Activated CD8-positive, alpha-beta T cell treated with anti-CD3 and anti-CD28 coated beads, Interleukin-2, amount 10 ng/mL, durations not matched to agents 7 days and 5 days (primary cell): ENCODE measurements around the gene NME2. TPM values are rescaled to one million over a fixed set of nuclear protein-coding genes. Genes with fewer than 3 reads are reported as not detected.

Experiments used
- ATAC-seq: fragments of 150-1000 bp; cut with Tn5 transposase; one replicate; pipeline ENCODE4 v1.10.0; 2021; ENCODE audit warnings: moderate library complexity
- CTCF ChIA-PET: fragments of 350-600 bp; sonication (Branson Sonifier 250); formaldehyde crosslinking; loops from one replicate; lab custom pipeline; 2021; ENCODE audit warnings: antibody characterized with exemption; lab: Charles Lee
- POLR2A ChIA-PET: fragments of 350-600 bp; sonication (Branson Sonifier 250); formaldehyde crosslinking; loops from one replicate; lab custom pipeline; 2021; ENCODE audit warnings: antibody characterized with exemption; lab: Charles Lee
- DNase-seq: peaks from one replicate; pipeline ENCODE4 v3.0.0-alpha.2; 2020
- H3K27ac Mint-ChIP-seq: one replicate; pipeline ENCODE4 v1.8.0; 2021; ENCODE audit warnings: mild to moderate bottlenecking, mixed read lengths
- H3K27me3 Mint-ChIP-seq: one replicate; pipeline ENCODE4 v1.8.0; 2021; ENCODE audit warnings: low read depth, mixed read lengths
- H3K36me3 Mint-ChIP-seq: one replicate; pipeline ENCODE4 v1.8.0; 2021; ENCODE audit warnings: low read depth, mixed read lengths
- H3K4me1 Mint-ChIP-seq: one replicate; pipeline ENCODE4 v1.8.0; 2021; ENCODE audit warnings: low read depth, mixed read lengths
- H3K4me3 Mint-ChIP-seq: one replicate; pipeline ENCODE4 v1.8.0; 2021; ENCODE audit warnings: mild to moderate bottlenecking, mixed read lengths
- H3K9me3 Mint-ChIP-seq: one replicate; pipeline ENCODE4 v1.8.0; 2022; ENCODE audit warnings: mixed read lengths; ENCODE audit not compliant: insufficient read depth
- total RNA-seq, 2 experiments: library from RNA; stranded (reverse); gene quantifications; one replicate each; pipeline ENCODE4 v1.2.3, GENCODE V29; 2021

The NME2 gene
- total RNA-seq, 2 experiments from 2014 or later, result 502 to 542 TPM

GRCh38 chr17:51180486-51180885 lies 14.3 kb downstream of the NME2 start:
- CTCF ChIA-PET, result interaction anchor here (0.9 kb wide), 1 partner anchor 14 kb away, joined by 3 read pairs; the partner anchor contains the start of gene NME2
- ATAC-seq (no peak), DNase-seq (no peak)
- Mint-ChIP-seq H3K27me3 (no peaks in the 10 kb centered on the region), H3K36me3 (peaks cover 9% of the 10 kb centered on the region), H3K4me1 (no peaks in the 10 kb centered on the region), H3K9me3 (no peaks in the 10 kb centered on the region), H3K27ac (no peak overlapping the region), H3K4me3 (no peak overlapping the region)
- POLR2A ChIA-PET, result no interaction called here

DNA sequence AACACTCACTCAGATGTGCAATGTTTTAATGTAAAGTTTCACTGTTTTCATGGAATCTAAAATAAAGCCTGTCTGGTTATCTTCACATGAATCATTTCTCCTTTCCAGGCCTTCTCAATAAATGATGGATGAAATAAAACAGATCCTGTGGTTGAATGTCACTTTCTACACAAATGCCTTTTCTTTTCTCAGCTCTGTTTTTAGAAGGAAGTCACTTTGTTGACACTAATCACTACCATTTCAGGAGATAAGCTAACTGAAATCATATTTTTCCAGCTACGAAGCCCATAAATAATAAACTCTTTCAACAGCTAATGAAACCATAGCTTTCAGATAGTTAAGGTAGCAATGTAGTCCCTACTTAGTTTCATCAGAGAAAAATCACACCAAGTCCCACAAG lies 17.9 kb downstream of the NME2 start:
- Mint-ChIP-seq H3K4me1 (no peaks in the 10 kb centered on the region), H3K27ac (no peak overlapping the region), H3K27me3 (no peaks in the 10 kb centered on the region), H3K4me3 (no peak overlapping the region), H3K36me3 (peaks cover 13% of the 10 kb centered on the region), H3K9me3 (no peaks in the 10 kb centered on the region)
- ChIA-PET POLR2A (interaction anchor here (1.1 kb wide), 1 partner anchor 19 kb away, joined by 3 read pairs; no protein-coding TSS in a partner anchor), CTCF (interaction anchor here (1.2 kb wide), 1 partner anchor 31 kb away, joined by 3 read pairs; the partner anchor contains the start of gene NME1)
- DNase-seq, result no peak
- ATAC-seq, result no peak

DNA sequence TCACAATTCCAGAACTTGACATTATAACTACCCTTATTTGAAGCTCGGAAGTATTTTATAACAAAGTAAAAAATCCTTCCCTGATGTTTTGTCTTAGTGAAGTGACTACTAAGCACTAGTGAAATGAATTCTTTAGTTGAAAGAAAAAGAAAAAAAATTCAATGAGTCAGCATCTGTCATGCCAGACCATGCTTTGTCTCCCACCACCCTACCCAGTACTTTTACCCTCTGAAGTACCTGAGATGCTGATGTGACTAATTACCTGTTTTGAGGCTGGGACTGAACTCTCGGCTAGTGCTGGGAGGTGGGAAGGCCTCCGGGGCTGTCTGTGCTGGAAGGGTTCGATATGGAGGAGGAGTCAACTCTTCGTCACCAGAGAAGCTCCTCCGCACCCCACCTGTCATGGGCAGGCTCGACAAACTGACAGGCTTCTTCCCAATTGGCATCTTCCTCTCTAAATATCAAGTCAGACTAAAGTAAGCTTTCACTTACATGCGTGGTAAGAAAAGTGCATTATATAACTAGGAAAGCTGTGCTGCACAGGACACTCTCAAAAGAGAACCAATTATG lies 19.6 kb downstream of the NME2 start:
- no peak for DNase-seq
- Mint-ChIP-seq H3K4me1 (no peaks in the 10 kb centered on the region), H3K27ac (no peak overlapping the region), H3K9me3 (no peaks in the 10 kb centered on the region), H3K36me3 (peaks cover 16% of the 10 kb centered on the region), H3K27me3 (no peaks in the 10 kb centered on the region), H3K4me3 (no peak overlapping the region)
- ChIA-PET CTCF (no interaction called here), POLR2A (no interaction called here)
- ATAC-seq, result no peak

DNA sequence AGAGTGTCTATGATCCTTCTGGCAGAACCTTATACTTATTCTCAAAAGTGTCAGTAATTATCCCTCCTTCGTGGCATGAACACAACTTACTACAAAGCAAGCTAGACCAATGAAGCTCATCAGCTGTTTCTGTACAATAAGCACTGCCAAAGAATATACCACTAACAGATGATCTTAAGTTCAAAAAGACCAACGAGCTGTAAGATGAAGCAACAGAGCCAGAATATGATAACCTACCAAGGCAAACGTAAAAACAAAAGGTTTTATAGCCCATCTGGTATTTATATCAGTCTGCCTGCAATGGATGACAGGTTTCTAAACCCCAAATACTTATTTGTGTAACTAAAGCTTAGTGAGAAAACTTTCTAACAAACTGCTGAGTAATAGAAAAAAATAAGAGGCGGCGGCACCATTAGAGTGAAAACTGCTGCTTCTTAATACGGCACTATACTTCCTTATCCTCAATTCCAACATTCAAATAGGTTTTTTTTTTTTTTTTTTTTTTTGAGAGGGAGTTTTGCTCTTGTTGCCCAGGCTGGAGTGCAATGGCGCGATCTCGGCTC lies 22.1 kb downstream of the NME2 start:
- ChIA-PET POLR2A (no interaction called here), CTCF (no interaction called here)
- Mint-ChIP-seq H3K27me3 (no peaks in the 10 kb centered on the region), H3K36me3 (peaks cover 27% of the 10 kb centered on the region), H3K27ac (no peak overlapping the region), H3K9me3 (no peaks in the 10 kb centered on the region), H3K4me3 (no peak overlapping the region), H3K4me1 (no peaks in the 10 kb centered on the region)
- no peak for ATAC-seq
- DNase-seq, result no peak

DNA sequence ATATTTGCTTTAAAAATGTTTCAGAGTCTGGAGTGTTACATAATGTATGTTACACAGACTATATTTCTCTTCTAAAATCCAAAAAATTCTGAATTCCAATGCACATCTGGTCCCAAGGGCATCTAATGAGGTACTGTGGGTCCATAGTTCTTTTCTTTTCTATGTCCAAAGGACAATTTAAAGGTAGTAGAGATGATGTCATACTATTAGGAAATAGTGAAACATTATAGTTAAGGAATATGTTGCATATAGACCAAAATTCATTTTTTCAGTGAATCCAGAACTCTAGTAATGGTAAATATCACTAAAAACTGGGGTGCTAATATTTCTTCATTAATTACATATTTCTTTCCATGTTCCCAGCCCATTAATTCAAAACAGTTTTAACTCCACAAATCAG lies 23.0 kb downstream of the NME2 start:
- H3K27ac Mint-ChIP-seq, result no peak overlapping the region
- CTCF ChIA-PET, result no interaction called here
- ATAC-seq (no peak), DNase-seq (no peak)
- POLR2A ChIA-PET, result no interaction called here
- no peaks in the 10 kb centered on the region for H3K27me3 Mint-ChIP-seq
- no peaks in the 10 kb centered on the region for H3K4me1 Mint-ChIP-seq
- H3K9me3 Mint-ChIP-seq, result no peaks in the 10 kb centered on the region
- peaks cover 26% of the 10 kb centered on the region for H3K36me3 Mint-ChIP-seq
- no peak overlapping the region for H3K4me3 Mint-ChIP-seq

DNA sequence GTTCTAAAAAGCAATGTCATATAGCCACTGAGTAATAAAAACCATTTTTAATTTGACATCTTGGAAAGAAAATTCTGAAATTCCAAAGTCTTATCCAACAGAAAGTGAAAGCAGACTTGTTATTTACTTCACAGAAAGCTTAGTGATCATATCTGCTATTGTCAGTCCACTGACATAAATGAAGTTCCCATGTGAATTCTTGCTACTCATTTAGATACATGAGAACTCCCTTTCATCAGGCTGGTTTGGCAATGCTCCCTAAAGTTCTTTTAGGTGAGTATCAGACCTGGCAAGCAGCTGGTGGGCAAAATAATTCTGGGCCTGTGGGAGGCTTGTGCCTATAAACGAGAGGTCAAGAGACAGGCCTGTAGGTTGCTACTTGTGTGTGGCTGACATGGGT lies 23.4 kb downstream of the NME2 start:
- ChIA-PET CTCF (no interaction called here), POLR2A (no interaction called here)
- H3K27ac Mint-ChIP-seq, result no peak overlapping the region
- H3K36me3 Mint-ChIP-seq, result peaks cover 22% of the 10 kb centered on the region
- no peaks in the 10 kb centered on the region for H3K27me3 Mint-ChIP-seq
- ATAC-seq (no peak), DNase-seq (no peak)
- no peak overlapping the region for H3K4me3 Mint-ChIP-seq
- no peaks in the 10 kb centered on the region for H3K9me3 Mint-ChIP-seq
- H3K4me1 Mint-ChIP-seq, result no peaks in the 10 kb centered on the region

- Mint-ChIP-seq H3K27me3 (no peaks in the 10 kb centered on the region), H3K9me3 (no peaks in the 10 kb centered on the region), H3K4me3 (no peak overlapping the region), H3K4me1 (no peaks in the 10 kb centered on the region), H3K36me3 (peaks cover 18% of the 10 kb centered on the region), H3K27ac (no peak overlapping the region)
- ChIA-PET POLR2A (no interaction called here), CTCF (no interaction called here)
- ATAC-seq (no peak), DNase-seq (no peak)
These were observed 25.7 kb downstream of the NME2 start for GRCh38 chr17:51191895-51192294.

DNA sequence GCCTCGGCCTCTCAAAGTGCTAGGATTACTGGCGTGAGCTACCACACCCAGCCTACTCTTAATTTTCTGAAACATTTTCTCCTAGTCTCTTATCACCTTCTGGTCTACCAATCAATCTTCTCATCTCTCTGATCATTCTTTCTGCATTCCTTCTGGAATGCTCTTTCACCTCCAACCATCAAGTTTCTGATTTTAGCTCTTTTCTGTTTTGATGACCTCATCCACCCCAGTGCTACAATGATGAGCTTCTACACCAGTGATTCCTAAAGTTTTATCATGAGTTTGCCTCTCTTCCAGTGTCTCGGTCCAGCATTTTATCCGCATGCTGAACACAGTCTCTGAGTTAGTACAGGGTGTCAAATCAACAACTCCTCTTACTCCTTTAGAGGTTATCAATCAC lies 31.5 kb downstream of the NME2 start:
- no peak overlapping the region for H3K27ac Mint-ChIP-seq
- H3K36me3 Mint-ChIP-seq, result peaks cover 33% of the 10 kb centered on the region
- ATAC-seq, result no peak
- DNase-seq, result no peak
- ChIA-PET CTCF (no interaction called here), POLR2A (no interaction called here)
- H3K4me3 Mint-ChIP-seq, result no peak overlapping the region
- H3K27me3 Mint-ChIP-seq, result no peaks in the 10 kb centered on the region
- H3K4me1 Mint-ChIP-seq, result peaks cover 5% of the 10 kb centered on the region
- no peaks in the 10 kb centered on the region for H3K9me3 Mint-ChIP-seq

DNA sequence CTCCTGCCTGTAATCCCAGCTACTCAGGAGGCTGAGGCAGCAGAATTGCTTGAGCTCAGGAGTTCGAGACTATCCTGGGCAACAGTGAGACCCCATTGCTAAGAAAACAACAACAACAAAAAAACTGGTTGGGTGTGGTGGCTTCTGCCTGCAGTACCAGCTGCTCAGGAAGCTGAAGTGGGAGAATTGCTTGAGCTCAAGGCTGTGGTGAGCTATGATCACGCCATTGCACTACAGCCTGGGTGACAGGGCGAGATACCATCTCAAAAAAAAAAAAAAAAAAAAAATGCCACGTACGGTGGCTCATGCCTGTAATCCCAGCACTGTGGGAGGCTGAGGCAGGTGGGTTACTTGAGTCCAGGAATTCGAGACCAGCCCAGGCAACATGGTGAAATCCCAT lies 34.1 kb downstream of the NME2 start:
- no peaks in the 10 kb centered on the region for H3K27me3 Mint-ChIP-seq
- no peak overlapping the region for H3K4me3 Mint-ChIP-seq
- no peaks in the 10 kb centered on the region for H3K9me3 Mint-ChIP-seq
- peak overlapping the region; percentile 83 for H3K27ac Mint-ChIP-seq
- DNase-seq (peak; percentile 26), ATAC-seq (peak; percentile 63)
- peaks cover 35% of the 10 kb centered on the region for H3K36me3 Mint-ChIP-seq
- H3K4me1 Mint-ChIP-seq, result peaks cover 5% of the 10 kb centered on the region
- CTCF ChIA-PET, result interaction anchor here (0.7 kb wide), 1 partner anchor 47 kb away, joined by 3 read pairs; the partner anchor contains the start of gene NME1
- POLR2A ChIA-PET, result no interaction called here

- H3K36me3 Mint-ChIP-seq, result peaks cover 37% of the 10 kb centered on the region
- CTCF ChIA-PET, result no interaction called here
- no peak for ATAC-seq
- H3K27ac Mint-ChIP-seq, result peak overlapping the region; percentile 83
- DNase-seq, result no peak
- POLR2A ChIA-PET, result no interaction called here
- H3K9me3 Mint-ChIP-seq, result no peaks in the 10 kb centered on the region
- H3K27me3 Mint-ChIP-seq, result no peaks in the 10 kb centered on the region
- no peak overlapping the region for H3K4me3 Mint-ChIP-seq
- H3K4me1 Mint-ChIP-seq, result peaks cover 5% of the 10 kb centered on the region
These were observed 34.6 kb downstream of the NME2 start for GRCh38 chr17:51200846-51201245.

- no peaks in the 10 kb centered on the region for H3K27me3 Mint-ChIP-seq
- no peak overlapping the region for H3K4me3 Mint-ChIP-seq
- no peaks in the 10 kb centered on the region for H3K9me3 Mint-ChIP-seq
- no peak for DNase-seq
- ChIA-PET CTCF (no interaction called here), POLR2A (no interaction called here)
- H3K4me1 Mint-ChIP-seq, result peaks cover 5% of the 10 kb centered on the region
- H3K36me3 Mint-ChIP-seq, result peaks cover 29% of the 10 kb centered on the region
- no peak for ATAC-seq
- no peak overlapping the region for H3K27ac Mint-ChIP-seq
These were observed 37.6 kb downstream of the NME2 start for GRCh38 chr17:51203838-51204237.

DNA sequence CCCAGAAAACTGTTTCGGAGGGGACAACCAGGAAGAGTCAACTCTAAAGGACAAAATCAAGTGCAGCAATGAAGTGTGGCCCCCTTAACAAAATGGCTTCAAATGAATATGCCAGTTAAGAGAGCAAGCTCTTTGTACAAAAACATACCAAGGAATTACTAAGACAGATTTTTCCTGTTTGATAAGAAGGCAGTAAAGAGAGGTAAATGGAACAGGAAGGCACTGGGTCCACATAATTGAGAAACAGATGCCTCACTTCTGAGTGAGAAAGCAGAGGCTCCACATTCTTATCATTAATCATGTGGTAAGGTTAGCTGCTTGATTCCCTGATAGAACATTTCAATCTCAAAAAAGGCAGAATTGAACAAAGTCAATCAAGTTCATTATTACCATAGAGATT lies 48.7 kb downstream of the NME2 start:
- CTCF ChIA-PET, result no interaction called here
- Mint-ChIP-seq H3K4me3 (no peak overlapping the region), H3K27me3 (no peaks in the 10 kb centered on the region), H3K9me3 (no peaks in the 10 kb centered on the region), H3K4me1 (no peaks in the 10 kb centered on the region), H3K36me3 (peaks cover 22% of the 10 kb centered on the region), H3K27ac (no peak overlapping the region)
- POLR2A ChIA-PET, result interaction anchor here (0.7 kb wide), 1 partner anchor 1356 kb away, joined by 3 read pairs; no protein-coding TSS in a partner anchor
- no peak for ATAC-seq
- DNase-seq, result no peak
